A172 (cell line): ENCODE results near the gene AKT1. TPM values are rescaled to one million over a fixed set of nuclear protein-coding genes. Genes with fewer than 3 reads are reported as not detected.
"Not testable (repeated sequence)": the region's sequence is repeated elsewhere in the genome, so short reads cannot be mapped to it uniquely, and the experiment has no call there.

Source experiments
- DNase-seq: peaks from one replicate; pipeline ENCODE4 v3.0.0-alpha.2; 2015; ENCODE audit warnings: low spot score
- total RNA-seq: library from RNA; depleted of rRNA; stranded (reverse); fragments of >200 nt; shearing (Covaris generic); gene quantifications from 2 replicates; pipeline ENCODE4 v1.2.3, GENCODE V29; 2014

Gene AKT1
- total RNA-seq, 1 experiment from 2014 or later, result 107 TPM

- DNase-seq, result no peak
Measured at GRCh38 chr14:104753528-104754212, 41.9 kb downstream of the AKT1 start.

- peak; percentile 91 for DNase-seq
Measured at GRCh38 chr14:104752735-104753527, 42.6 kb downstream of the AKT1 start, which contains the start of gene SIVA1. Gene SIVA1, plus strand, starts transcription at chr14:104753147. Its CDS starts 55 bp downstream, at chr14:104753202.

- no peak for DNase-seq
Measured at GRCh38 chr14:104752423-104752734, 43.2 kb downstream of the AKT1 start.

GRCh38 chr14:104751539-104752422 is 43.8 kb downstream of the AKT1 start:
- DNase-seq, result no peak

GRCh38 chr14:104750753-104751057 is 44.8 kb downstream of the AKT1 start:
- not testable (repeated sequence) for DNase-seq

- no peak for DNase-seq
Measured at GRCh38 chr14:104750056-104750752, 45.3 kb downstream of the AKT1 start.

- DNase-seq, result peak; percentile 26
Measured at GRCh38 chr14:104749111-104749649, 46.4 kb downstream of the AKT1 start.

- no peak for DNase-seq
Measured at GRCh38 chr14:104747876-104748275, 47.7 kb downstream of the AKT1 start.

GRCh38 chr14:104746934-104747481 is 48.5 kb downstream of the AKT1 start:
- DNase-seq, result no peak

GRCh38 chr14:104746071-104746545 is 49.4 kb downstream of the AKT1 start:
- no peak for DNase-seq

GRCh38 chr14:104745431-104745830 is 50.1 kb downstream of the AKT1 start:
- DNase-seq, result no peak

GRCh38 chr14:104744484-104744883 is 51.1 kb downstream of the AKT1 start:
- no peak for DNase-seq

- DNase-seq, result peak; percentile 45
Measured at GRCh38 chr14:104743461-104744380, 51.8 kb downstream of the AKT1 start.

- no peak for DNase-seq
Measured at GRCh38 chr14:104742586-104743455, 52.7 kb downstream of the AKT1 start.

GRCh38 chr14:104741803-104742251 is 53.7 kb downstream of the AKT1 start:
- no peak for DNase-seq

- DNase-seq, result no peak
Measured at GRCh38 chr14:104741108-104741802, 54.3 kb downstream of the AKT1 start.

- DNase-seq, result no peak
Measured at GRCh38 chr14:104739546-104740516, 55.7 kb downstream of the AKT1 start.
